Renal cortex interstitium (tissue), 15 donors: ENCODE results near the gene FOXN4. TPM values are rescaled to one million over a fixed set of nuclear protein-coding genes. Genes with fewer than 3 reads are reported as not detected.
"Not testable (repeated sequence)": the region's sequence is repeated elsewhere in the genome, so short reads cannot be mapped to it uniquely, and the experiment has no call there.

Source experiments
- DNase-seq, 11 donors: peaks; one replicate each; pipeline ENCODE4 v3.0.0-alpha.2; 2013; ENCODE audit warnings: low read depth in 9 of 11, low spot score in 4 of 11; ENCODE audit errors: extremely low read depth in 1 of 11
- long read RNA-seq, 16 experiments: transcript quantifications; one replicate each; lab custom pipeline, GENCODE V29; 2026
- polyA plus RNA-seq, 3 donors: library from polyadenylated mRNA; unstranded; fragments of 120-200 nt; gene quantifications; one replicate each; pipeline ENCODE4 v1.2.1, GENCODE V29; 2013; ENCODE audit not compliant: insufficient read length in 3 of 3

Gene FOXN4
- 1 to 10 TPM; 1.7 to 2.2 (median 1.8) TPM for polyA plus RNA-seq
- long read RNA-seq, donor 1 = 0 reads
- long read RNA-seq, donor 2 = 0 reads
- long read RNA-seq, donor 3 = 0 reads
- long read RNA-seq, donor 4 = 0 reads
- long read RNA-seq, donor 5 = 0 reads
- long read RNA-seq, donor 6 = 0 reads
- long read RNA-seq, donor 7 = 0 reads
- long read RNA-seq, donor 8 = 0 reads
- long read RNA-seq, donor 9 = 0 reads
- long read RNA-seq, donor 10 = 0 reads
- long read RNA-seq, donor 11 = 0 reads
- long read RNA-seq, donor 12 = 0 reads
- long read RNA-seq, donor 13 = 0 reads
- long read RNA-seq, donor 14 = 0 reads
- long read RNA-seq, donor 15 = 0 reads
- long read RNA-seq, donor 16 = 0 reads

- DNase-seq = peak in 2 of 11 donors; percentile 22 to 33
Observed at GRCh38 chr12:109308534-109309380, at the start of gene FOXN4. FOXN4 (minus strand) TSS chr12:109309284; CDS start chr12:109308321, 963 bp downstream.

GRCh38 chr12:109358154-109358869 lies 49.2 kb upstream of the FOXN4 start:
- no peak for DNase-seq

GRCh38 chr12:109357032-109357431 lies 47.9 kb upstream of the FOXN4 start:
- DNase-seq = no peak

GRCh38 chr12:109356577-109356976 lies 47.5 kb upstream of the FOXN4 start:
- no peak for DNase-seq

GRCh38 chr12:109352184-109352583 lies 43.1 kb upstream of the FOXN4 start:
- no peak for DNase-seq

- peak in 7 of 11 donors; percentile 26 to 57 (median 36) for DNase-seq
Observed at GRCh38 chr12:109347589-109347988, 38.5 kb upstream of the FOXN4 start, which contains the start of gene MYO1H. MYO1H (plus strand) TSS chr12:109347900; CDS start chr12:109347961, 61 bp downstream.

GRCh38 chr12:109346920-109347319 lies 37.8 kb upstream of the FOXN4 start:
- DNase-seq = no peak

GRCh38 chr12:109345428-109345827 lies 36.3 kb upstream of the FOXN4 start:
- DNase-seq = no peak

GRCh38 chr12:109343677-109344076 lies 34.6 kb upstream of the FOXN4 start:
- no peak for DNase-seq

GRCh38 chr12:109336593-109336992 lies 27.5 kb upstream of the FOXN4 start:
- no peak for DNase-seq

GRCh38 chr12:109334887-109335286 lies 25.8 kb upstream of the FOXN4 start:
- no peak for DNase-seq

- no peak for DNase-seq
Observed at GRCh38 chr12:109331301-109331952, 22.3 kb upstream of the FOXN4 start.

GRCh38 chr12:109330282-109331230 lies 21.5 kb upstream of the FOXN4 start:
- no peak for DNase-seq

- peak in 1 of 11 donors; percentile 46 for DNase-seq
Observed at GRCh38 chr12:109329686-109330085, 20.6 kb upstream of the FOXN4 start.

- no peak for DNase-seq
Observed at GRCh38 chr12:109329003-109329402, 19.9 kb upstream of the FOXN4 start.

GRCh38 chr12:109321294-109321693 lies 12.2 kb upstream of the FOXN4 start:
- not testable (repeated sequence) for DNase-seq

GRCh38 chr12:109310247-109311125 lies 1.4 kb upstream of the FOXN4 start:
- peak in 1 of 11 donors; percentile 13 for DNase-seq
